ENCODE results near the gene NUDT16L1. TPM values are rescaled to one million over a fixed set of nuclear protein-coding genes. Genes with fewer than 3 reads are reported as not detected.

The NUDT16L1 gene
- total and polyA plus RNA-seq, 9 of the 15 experiments (the other 6 are each of a cell fraction or from before 2014, with no cell fraction given) = 1.4 to 37.6 (median 13.7) TPM

DNA sequence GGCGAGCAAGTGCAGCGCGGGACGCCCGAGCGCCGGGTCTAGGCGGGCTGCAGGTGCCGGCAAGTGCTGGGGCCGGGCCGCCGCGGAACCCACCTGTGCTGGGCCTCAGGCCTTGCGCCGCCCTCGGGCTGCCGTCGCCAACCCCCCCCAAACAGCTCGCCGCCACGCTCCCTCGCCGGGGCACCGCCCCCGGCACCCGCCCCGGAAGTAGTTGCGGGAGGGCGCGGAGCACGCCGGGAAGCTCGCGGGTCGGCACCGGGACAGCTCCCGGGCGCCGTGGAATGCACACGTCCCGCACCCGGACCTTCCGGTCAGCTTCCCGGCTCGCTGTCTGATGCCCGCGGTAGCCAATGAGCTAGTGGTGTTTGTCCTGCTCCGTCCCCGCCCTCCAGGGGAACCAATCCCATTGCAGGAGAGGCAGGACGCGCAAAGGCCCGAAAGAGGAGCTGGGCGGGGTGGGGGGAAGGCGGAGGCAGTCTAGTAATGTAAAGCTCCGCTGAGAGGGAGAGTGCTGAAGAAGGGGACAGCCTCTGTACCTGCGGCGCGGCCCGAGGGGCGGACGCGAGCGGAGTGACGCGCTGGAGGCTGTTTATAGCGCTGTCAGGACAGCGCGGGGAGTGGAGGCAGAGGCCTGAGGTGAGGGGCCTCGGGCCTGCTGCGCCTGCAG is 40.8 kb downstream of the NUDT16L1 start, which contains the start of the genes ANKS3 and DNAAF8 (continued):
- TF ChIP-seq, protein P1, sequence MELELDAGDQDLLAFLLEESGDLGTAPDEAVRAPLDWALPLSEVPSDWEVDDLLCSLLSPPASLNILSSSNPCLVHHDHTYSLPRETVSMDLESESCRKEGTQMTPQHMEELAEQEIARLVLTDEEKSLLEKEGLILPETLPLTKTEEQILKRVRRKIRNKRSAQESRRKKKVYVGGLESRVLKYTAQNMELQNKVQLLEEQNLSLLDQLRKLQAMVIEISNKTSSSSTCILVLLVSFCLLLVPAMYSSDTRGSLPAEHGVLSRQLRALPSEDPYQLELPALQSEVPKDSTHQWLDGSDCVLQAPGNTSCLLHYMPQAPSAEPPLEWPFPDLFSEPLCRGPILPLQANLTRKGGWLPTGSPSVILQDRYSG (tag; conservative IDR thresholded peaks at IDR 0.05; ENCODE audit: low read depth) = no peak
- TF ChIP-seq, protein P2, sequence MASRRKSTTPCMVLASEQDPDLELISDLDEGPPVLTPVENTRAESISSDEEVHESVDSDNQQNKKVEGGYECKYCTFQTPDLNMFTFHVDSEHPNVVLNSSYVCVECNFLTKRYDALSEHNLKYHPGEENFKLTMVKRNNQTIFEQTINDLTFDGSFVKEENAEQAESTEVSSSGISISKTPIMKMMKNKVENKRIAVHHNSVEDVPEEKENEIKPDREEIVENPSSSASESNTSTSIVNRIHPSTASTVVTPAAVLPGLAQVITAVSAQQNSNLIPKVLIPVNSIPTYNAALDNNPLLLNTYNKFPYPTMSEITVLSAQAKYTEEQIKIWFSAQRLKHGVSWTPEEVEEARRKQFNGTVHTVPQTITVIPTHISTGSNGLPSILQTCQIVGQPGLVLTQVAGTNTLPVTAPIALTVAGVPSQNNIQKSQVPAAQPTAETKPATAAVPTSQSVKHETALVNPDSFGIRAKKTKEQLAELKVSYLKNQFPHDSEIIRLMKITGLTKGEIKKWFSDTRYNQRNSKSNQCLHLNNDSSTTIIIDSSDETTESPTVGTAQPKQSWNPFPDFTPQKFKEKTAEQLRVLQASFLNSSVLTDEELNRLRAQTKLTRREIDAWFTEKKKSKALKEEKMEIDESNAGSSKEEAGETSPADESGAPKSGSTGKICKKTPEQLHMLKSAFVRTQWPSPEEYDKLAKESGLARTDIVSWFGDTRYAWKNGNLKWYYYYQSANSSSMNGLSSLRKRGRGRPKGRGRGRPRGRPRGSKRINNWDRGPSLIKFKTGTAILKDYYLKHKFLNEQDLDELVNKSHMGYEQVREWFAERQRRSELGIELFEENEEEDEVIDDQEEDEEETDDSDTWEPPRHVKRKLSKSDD (conservative IDR thresholded peaks at IDR 0.05; ENCODE audit: low read length) = no peak
- TF ChIP-seq TSC22D4 (tag; IDR thresholded peaks at IDR 0.05) (no peak), KDM5B (IDR thresholded peaks at IDR 0.05; ENCODE audit: insufficient replicate concordance, low read depth, low read length) (no peak), ZNF140 (CRISPR knock-in tag; IDR thresholded peaks at IDR 0.05) (no peak), MCM7 (IDR thresholded peaks at IDR 0.05) (no peak), ZNF347 (CRISPR knock-in tag; IDR thresholded peaks at IDR 0.05; ENCODE audit: low read depth) (no peak), GATAD2A (IDR thresholded peaks at IDR 0.05) (peak; percentile 60; the same call in 1 of the 2 replicates), BRCA1 (IDR thresholded peaks at IDR 0.05) (no peak), BRCA1 (CRISPR knock-in tag; IDR thresholded peaks at IDR 0.05) (no peak)
- TF ChIP-seq, protein P3, sequence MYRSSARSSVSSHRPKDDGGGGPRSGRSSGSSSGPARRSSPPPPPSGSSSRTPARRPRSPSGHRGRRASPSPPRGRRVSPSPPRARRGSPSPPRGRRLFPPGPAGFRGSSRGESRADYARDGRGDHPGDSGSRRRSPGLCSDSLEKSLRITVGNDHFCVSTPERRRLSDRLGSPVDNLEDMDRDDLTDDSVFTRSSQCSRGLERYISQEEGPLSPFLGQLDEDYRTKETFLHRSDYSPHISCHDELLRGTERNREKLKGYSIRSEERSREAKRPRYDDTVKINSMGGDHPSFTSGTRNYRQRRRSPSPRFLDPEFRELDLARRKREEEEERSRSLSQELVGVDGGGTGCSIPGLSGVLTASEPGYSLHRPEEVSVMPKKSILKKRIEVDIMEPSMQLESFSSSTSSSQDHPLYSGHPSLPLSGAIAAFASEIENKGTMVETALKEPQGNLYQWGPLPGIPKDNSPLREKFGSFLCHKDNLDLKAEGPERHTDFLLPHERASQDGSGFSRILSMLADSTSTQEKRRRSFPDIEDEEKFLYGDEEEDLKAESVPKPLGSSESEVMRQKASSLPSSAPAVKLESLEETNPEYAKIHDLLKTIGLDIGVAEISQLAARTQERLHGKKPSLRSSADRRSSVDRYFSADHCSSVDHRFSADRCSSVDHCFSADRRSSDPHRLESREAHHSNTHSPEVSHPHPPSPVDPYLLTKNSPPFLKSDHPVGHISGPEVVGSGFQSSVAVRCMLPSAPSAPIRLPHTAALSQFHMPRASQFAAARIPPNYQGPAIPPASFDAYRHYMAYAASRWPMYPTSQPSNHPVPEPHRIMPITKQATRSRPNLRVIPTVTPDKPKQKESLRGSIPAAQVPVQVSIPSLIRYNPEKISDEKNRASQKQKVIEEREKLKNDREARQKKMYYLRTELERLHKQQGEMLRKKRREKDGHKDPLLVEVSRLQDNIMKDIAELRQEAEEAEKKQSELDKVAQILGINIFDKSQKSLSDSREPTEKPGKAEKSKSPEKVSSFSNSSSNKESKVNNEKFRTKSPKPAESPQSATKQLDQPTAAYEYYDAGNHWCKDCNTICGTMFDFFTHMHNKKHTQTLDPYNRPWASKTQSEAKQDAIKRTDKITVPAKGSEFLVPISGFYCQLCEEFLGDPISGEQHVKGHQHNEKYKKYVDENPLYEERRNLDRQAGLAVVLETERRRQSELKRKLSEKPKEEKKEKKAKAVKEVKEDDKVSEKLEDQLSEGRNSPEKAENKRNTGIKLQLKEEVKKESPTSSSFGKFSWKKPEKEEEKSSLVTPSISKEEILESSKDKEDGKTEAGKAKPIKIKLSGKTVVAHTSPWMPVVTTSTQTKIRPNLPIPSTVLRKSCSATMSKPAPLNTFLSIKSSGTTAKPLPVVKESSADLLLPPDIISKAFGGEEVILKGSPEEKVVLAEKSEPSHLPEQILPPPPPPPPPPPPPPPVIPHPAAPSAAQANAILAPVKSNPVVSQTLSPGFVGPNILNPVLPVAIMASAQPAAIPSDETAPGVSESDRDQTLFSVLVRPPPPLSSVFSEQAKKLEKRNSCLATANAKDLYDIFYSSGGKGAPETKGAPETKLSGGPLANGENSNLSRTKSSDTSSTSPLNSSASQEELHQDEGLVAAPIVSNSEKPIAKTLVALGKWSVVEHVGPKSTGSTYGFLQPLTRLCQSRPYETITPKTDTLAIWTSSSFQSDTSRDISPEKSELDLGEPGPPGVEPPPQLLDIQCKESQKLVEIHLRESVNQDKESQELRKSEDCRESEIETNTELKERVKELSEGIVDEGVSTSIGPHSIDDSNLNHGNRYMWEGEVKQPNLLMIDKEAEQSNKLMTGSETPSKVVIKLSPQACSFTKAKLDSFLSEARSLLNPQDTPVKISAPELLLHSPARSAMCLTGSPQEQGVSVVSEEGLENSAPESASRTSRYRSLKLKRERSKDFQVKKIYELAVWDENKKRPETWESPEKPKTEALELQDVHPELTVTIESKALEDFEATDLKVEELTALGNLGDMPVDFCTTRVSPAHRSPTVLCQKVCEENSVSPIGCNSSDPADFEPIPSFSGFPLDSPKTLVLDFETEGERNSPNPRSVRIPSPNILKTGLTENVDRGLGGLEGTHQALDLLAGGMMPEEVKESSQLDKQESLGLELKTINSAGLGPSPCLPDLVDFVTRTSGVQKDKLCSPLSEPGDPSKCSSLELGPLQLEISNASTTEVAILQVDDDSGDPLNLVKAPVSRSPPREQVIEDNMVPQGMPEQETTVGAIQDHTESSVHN (IDR thresholded peaks at IDR 0.05; ENCODE audit: borderline replicate concordance in 1 of 2, low read depth in 1 of 2) = no peak
- TF ChIP-seq, protein P4, sequence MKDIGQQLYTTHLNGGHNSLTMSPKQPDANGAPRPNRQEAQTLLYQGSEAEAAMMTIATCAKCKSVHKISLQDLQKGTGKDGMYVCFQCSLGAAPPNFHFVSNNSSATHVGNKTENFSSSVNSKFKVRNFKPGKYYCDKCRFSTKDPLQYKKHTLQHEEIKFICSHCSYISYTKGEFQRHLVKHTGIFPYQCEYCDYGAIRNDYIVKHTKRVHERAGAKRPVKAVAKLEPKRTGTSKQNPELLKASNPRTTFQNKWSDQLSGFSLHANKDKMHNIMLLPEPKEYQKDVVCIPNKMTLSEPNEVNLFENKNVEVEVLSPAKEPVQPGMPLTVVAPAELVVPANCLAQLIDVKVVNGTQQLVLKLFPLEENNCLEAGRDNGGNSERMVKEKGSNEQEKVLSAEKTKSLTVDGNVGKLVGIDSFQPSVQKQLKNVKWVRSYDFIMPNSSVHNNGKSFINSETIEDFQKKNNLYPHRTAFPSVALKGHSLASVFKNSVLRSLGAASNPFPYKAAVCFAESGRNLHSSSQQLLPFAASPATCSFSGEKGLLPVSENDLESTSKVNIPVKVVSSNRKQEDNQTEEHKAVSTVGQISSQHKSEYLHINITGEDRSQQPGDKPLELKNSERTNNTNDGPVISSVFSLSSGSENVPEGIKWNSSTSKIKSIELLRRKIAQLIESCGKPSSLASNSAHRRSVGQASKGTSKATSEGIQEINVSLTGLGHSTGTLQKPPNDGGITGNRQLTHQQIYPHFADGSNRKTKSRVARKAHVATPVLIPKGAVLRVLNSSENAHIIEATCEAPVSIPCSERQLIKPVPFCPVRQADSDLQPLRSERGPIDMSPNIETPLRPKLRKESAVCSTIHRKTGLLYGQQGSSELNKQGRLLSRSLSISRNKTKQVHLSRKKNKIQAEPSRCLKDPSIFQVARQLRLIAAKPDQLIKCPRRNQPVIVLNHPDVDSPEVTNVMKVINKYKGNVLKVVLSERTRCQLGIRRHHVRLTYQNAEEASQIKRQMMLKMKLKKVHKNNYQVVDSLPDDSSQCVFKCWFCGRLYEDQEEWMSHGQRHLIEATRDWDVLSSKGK (CRISPR knock-in tag; IDR thresholded peaks at IDR 0.05) = no peak
